Activated CD8-positive, alpha-beta memory T cell treated with anti-CD3 and anti-CD28 coated beads for 24 hours (primary cell): ENCODE results near the gene LRRIQ1.

ENCODE experiments used
- DNase-seq: peaks from one replicate; pipeline ENCODE4 v3.0.0-alpha.2; 2020

The LRRIQ1 gene

DNA sequence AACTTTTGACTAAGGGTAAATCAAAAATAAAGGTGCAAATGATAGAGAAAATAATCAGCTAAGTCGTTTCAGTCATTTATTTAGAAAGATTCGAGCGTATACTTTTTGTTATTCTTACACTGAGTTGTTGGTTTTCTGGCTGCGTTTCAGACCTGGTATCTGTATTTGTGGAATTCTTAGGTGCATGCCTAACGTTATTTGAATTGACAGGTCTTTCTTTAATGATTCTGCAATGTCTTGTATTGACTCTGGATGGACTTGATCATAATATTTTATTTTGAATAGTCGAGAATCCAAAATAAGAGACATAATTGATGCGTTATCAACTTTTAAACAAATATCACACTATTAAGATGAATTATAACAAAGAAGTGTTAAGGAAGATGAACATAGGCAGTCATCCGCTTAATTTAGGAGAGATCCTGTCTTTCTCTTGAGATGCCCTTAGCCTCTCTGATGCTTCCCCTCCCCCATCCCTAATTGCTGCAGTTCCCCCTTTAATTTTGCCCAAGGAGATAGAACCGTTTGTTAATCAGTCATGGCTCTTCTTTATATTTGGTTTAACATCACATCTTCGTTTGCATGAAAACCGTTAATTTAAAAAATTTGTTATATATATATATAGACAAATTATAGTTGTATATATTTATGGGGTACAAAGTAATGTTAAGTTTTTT is 245.6 kb downstream of the LRRIQ1 start:
- no peak for DNase-seq

DNA sequence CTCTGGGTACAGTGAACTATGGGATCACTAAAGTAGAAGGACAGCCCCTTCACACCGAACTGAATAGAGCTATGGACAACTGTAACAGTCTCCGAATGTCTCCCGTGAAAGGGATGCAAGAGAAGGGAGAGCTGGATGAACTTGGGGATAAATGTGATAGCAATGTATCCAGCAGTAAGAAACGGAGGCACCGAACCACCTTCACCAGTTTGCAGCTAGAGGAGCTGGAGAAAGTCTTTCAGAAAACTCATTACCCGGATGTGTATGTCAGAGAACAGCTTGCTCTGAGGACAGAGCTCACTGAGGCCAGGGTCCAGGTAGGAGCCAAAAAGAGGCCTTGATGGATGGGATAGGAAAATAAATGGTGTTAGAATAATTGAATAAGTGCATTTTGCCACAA is 247.4 kb downstream of the LRRIQ1 start:
- DNase-seq = no peak
